Adipocyte (in vitro differentiated cells): ENCODE measurements around the gene ENAH.
A peak's percentile ranks its signal among the peaks of the same experiment; 100 is the strongest.

Experiments
- DNase-seq: peaks from one replicate; pipeline ENCODE4 v3.0.0-alpha.2; 2015; ENCODE audit warnings: low read depth
- H3K27me3 ChIP-seq: replicated peaks from 2 replicates; pipeline ENCODE4 v1.7.0; 2013; ENCODE audit warnings: mild to moderate bottlenecking, low read length, moderate library complexity; ENCODE audit not compliant: control insufficient read depth, insufficient read depth
- H3K36me3 ChIP-seq: 2 replicates; pipeline ENCODE4 v1.7.0; 2013; ENCODE audit warnings: low read length, mild to moderate bottlenecking, moderate library complexity; ENCODE audit not compliant: control insufficient read depth, insufficient read depth, severe bottlenecking
- H3K4me1 ChIP-seq: 2 replicates; pipeline ENCODE4 v1.7.0; 2013; ENCODE audit warnings: mild to moderate bottlenecking, low read length, moderate library complexity; ENCODE audit not compliant: control insufficient read depth, insufficient read depth
- H3K4me3 ChIP-seq: 2 replicates; pipeline ENCODE4 v1.7.0; 2013; ENCODE audit warnings: mild to moderate bottlenecking, low read length, moderate library complexity
- H3K9ac ChIP-seq: 2 replicates; pipeline ENCODE4 v1.7.0; 2013; ENCODE audit warnings: mild to moderate bottlenecking, low read length, moderate library complexity
- H3K9me3 ChIP-seq: 2 replicates; pipeline ENCODE4 v1.7.0; 2013; ENCODE audit warnings: mild to moderate bottlenecking, low read length, moderate library complexity; ENCODE audit not compliant: control insufficient read depth

Gene ENAH

GRCh38 chr1:225458222-225458631, 194.7 kb downstream of the ENAH start:
- H3K9me3 ChIP-seq: no peaks in the 10 kb centered on the region
- peaks cover 14% of the 10 kb centered on the region for H3K27me3 ChIP-seq
- no peaks in the 10 kb centered on the region for H3K36me3 ChIP-seq
- no peak for DNase-seq
- peaks cover 27% of the 10 kb centered on the region for H3K4me1 ChIP-seq
- H3K9ac ChIP-seq: no peak overlapping the region
- H3K4me3 ChIP-seq: no peak overlapping the region

- Histone ChIP-seq H3K4me3 (no peak overlapping the region), H3K27me3 (no peaks in the 10 kb centered on the region), H3K4me1 (peaks cover 18% of the 10 kb centered on the region), H3K36me3 (no peaks in the 10 kb centered on the region), H3K9me3 (no peaks in the 10 kb centered on the region), H3K9ac (no peak overlapping the region)
- peak; percentile 79 for DNase-seq
Observed at GRCh38 chr1:225454733-225455132, 198.2 kb downstream of the ENAH start.

- Histone ChIP-seq H3K9me3 (no peaks in the 10 kb centered on the region), H3K4me1 (peaks cover 18% of the 10 kb centered on the region), H3K4me3 (no peak overlapping the region), H3K27me3 (no peaks in the 10 kb centered on the region), H3K36me3 (no peaks in the 10 kb centered on the region), H3K9ac (no peak overlapping the region)
- no peak for DNase-seq
Observed at GRCh38 chr1:225453797-225454648, 198.9 kb downstream of the ENAH start.

- no peak overlapping the region for H3K4me3 ChIP-seq
- H3K27me3 ChIP-seq: no peaks in the 10 kb centered on the region
- H3K36me3 ChIP-seq: no peaks in the 10 kb centered on the region
- no peaks in the 10 kb centered on the region for H3K9me3 ChIP-seq
- H3K4me1 ChIP-seq: peaks cover 25% of the 10 kb centered on the region
- DNase-seq: no peak
- H3K9ac ChIP-seq: no peak overlapping the region
Observed at GRCh38 chr1:225451840-225452515, 200.9 kb downstream of the ENAH start.

DNA sequence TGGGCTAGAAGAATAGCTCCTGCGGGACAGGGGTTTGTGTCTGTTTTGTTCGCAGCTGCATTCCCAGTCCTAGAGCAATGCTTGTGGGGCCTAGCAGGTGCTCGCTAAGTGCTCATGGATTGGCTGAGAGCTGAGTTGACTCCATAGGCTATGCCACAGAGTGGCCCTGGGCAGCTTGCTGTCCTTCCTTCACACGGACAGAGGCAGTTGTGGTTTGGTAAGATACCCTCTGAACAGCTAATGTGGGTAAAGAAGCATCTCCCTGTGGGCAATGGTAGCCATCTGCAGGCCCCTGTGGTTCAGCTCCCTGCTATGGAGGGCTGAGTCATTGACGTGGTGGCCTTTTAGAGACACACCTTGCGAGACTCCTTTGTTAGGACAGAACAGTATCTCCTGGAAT, 201.6 kb downstream of the ENAH start:
- DNase-seq: no peak
- H3K9ac ChIP-seq: no peak overlapping the region

DNA sequence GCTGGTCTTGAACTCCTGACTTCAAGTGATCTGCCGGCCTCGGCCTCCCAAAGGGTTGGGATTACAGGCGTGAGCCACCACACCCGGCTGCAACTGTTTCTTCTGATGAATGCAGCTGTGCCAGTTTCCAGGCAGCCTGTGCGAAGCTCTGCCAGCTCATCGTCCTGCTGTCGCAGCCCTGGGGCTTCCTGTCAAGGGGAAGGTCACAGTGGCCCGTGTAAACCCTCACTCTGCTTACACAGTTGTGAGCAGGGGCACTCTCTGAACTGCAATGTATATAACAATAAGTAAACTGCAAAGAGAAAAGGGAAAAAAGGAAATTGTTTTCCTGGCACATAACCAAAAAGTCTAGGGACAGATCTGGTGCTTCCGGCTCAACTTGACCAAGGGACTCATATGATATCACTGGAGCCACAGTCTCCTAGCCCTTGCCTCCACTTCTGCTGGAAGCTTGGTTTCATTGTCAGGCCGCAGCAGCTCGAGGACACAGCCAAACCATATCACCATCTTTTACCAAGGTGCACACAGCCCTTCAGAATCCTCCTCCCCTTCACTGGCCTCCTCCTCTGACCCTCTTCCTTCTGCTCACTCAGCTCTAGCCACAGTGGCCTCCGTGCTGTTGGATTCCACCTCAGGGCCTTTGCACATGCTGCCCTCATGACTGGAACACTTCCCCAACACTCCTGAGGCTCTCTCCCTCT, 202.3 kb downstream of the ENAH start:
- Histone ChIP-seq H3K36me3 (no peaks in the 10 kb centered on the region), H3K9ac (no peak overlapping the region)
- no peak for DNase-seq

More for the DNA sequence above, 201.6 kb downstream of the ENAH start:
- Histone ChIP-seq H3K4me3 (no peak overlapping the region), H3K27me3 (no peaks in the 10 kb centered on the region), H3K9me3 (no peaks in the 10 kb centered on the region), H3K36me3 (no peaks in the 10 kb centered on the region), H3K4me1 (peaks cover 25% of the 10 kb centered on the region)

GRCh38 chr1:225449774-225450173, 203.1 kb downstream of the ENAH start:
- H3K27me3 ChIP-seq: no peaks in the 10 kb centered on the region
- H3K9me3 ChIP-seq: no peaks in the 10 kb centered on the region
- no peaks in the 10 kb centered on the region for H3K36me3 ChIP-seq
- H3K4me3 ChIP-seq: no peak overlapping the region
- no peak for DNase-seq
- peaks cover 31% of the 10 kb centered on the region for H3K4me1 ChIP-seq
- no peak overlapping the region for H3K9ac ChIP-seq

More for the DNA sequence above, 202.3 kb downstream of the ENAH start:
- Histone ChIP-seq H3K4me3 (no peak overlapping the region), H3K27me3 (no peaks in the 10 kb centered on the region), H3K9me3 (no peaks in the 10 kb centered on the region), H3K4me1 (peaks cover 26% of the 10 kb centered on the region)

DNA sequence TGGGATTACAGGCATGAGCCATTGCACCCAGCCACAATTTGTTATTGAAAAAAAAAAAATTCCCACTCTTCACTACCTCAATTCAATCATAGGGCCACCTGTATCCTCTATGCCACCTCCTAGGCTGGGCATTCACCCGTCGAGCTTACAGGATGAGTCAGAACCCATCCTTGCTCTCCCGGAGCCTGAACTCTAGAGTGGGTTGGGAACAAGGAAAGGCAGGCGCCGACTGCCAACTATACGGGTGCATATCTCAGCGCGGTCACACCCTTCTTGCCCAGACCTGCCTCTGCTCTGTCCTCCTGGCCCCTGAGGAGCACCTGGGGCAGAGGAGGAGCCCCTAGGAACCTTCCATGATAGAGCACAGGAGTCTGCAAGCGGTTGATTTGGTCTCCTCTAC, 203.7 kb downstream of the ENAH start:
- H3K36me3 ChIP-seq: no peaks in the 10 kb centered on the region
- no peak overlapping the region for H3K9ac ChIP-seq
- DNase-seq: no peak
- no peaks in the 10 kb centered on the region for H3K9me3 ChIP-seq
- H3K4me3 ChIP-seq: no peak overlapping the region
- peaks cover 29% of the 10 kb centered on the region for H3K4me1 ChIP-seq
- H3K27me3 ChIP-seq: no peaks in the 10 kb centered on the region

DNA sequence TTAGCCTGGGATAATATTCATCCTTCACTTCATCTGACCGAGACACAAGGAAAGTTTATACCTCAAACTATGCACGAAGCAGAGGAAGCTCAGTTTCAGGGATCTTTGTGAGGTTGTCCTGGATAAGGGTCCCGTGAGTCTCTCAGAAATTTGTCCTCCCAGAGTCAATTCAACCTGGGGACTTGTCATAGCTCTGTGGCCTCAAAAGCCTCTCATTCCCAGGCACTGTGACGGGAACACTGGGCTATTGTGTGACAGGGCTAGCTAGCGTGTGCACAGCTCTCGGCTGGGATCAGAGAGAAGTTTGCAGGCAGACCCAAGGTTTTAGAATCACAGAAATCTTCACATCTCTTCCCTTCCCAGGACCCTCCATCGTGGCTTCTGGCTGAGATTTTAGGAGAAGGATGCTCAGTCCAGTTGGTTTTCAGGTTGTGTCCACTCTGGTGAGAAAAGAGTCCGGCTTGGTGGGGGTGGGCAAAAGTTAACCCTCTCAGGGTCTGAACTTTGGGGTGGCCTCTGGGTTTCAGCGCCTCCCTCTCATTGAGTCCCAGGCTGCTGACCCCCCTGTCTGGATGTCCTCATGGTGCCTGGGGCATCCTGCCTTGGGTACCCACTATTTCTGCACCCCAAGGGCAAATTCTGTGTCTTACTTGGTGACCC, 204.6 kb downstream of the ENAH start:
- peak overlapping the region; percentile 64 for H3K9ac ChIP-seq
- no peaks in the 10 kb centered on the region for H3K9me3 ChIP-seq
- peaks cover 25% of the 10 kb centered on the region for H3K4me1 ChIP-seq
- no peaks in the 10 kb centered on the region for H3K27me3 ChIP-seq
- H3K36me3 ChIP-seq: no peaks in the 10 kb centered on the region
- DNase-seq: no peak
- H3K4me3 ChIP-seq: peak overlapping the region; percentile 34

GRCh38 chr1:225447650-225448089, 205.3 kb downstream of the ENAH start:
- Histone ChIP-seq H3K9me3 (no peaks in the 10 kb centered on the region), H3K9ac (peak overlapping the region; percentile 64), H3K4me3 (peak overlapping the region; percentile 34), H3K4me1 (peaks cover 25% of the 10 kb centered on the region), H3K27me3 (no peaks in the 10 kb centered on the region), H3K36me3 (no peaks in the 10 kb centered on the region)
- no peak for DNase-seq
